ENCODE data around the gene GH2.

GH2 gene

GRCh38 chr17:63841350-63842172, 40.2 kb downstream of the GH2 start:
- DNase-seq (ENCODE audit: low read depth) = no peak

- no peak for DNase-seq (ENCODE audit: low read depth)
These were observed 41.0 kb downstream of the GH2 start for GRCh38 chr17:63840591-63841349.

DNA sequence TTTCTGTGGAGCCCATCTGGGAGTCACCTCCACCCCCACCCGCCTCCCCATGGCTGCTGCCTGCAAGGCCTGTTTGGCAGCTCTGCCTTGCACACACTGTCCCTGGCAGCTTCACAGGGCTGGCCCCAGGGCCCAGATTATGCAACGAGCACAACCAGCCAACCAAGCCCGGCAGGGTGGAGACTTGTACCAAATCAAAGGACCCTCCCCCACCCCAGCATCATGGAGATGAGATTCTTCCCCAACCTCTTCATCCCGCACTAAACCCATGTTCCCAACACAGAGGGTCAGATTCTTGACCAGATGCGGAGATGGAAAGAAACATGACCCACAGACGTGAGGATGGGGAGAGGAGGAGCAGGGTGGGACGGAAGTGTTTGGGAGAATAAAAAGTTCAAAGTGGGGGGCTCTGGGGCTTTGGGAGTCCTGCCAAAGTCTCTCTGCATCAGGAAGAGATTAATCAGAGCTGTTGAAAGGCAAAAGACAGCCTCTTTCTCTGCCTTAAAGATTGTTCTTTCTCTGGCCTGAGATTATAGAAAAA, 43.0 kb downstream of the GH2 start:
- no peak for DNase-seq (ENCODE audit: low read depth)

DNA sequence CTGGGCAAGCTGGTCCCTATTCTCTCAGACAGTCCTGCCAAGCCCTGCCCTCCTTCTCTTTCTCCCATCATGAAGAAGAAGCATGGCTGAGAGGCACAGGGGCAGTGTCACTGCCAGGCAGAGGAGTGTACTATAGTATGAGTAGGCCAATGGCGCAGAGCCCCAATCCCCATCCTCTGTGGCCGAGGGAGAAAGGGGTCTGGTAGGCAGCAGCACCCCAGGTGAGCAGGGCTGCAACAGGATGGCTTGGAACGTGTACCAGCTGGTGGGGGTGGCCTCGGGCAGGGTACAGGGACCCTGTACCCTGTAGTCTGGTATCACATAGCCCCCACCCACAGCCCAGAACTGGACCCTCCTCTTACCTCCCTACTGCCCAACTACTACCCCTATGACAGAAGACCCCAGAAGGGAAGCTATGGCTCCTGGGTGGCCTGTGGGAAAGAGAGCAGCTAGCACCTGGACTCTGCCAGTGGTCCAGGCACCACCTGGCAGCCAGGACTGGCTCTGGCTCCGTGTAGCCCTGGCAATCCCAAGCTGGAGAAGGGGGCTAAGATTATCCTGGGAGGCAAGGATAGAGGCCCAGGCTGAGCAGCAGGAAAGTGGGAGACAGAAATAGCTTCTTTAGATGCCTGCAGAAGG, 43.7 kb downstream of the GH2 start:
- DNase-seq (ENCODE audit: low read depth) = no peak

DNA sequence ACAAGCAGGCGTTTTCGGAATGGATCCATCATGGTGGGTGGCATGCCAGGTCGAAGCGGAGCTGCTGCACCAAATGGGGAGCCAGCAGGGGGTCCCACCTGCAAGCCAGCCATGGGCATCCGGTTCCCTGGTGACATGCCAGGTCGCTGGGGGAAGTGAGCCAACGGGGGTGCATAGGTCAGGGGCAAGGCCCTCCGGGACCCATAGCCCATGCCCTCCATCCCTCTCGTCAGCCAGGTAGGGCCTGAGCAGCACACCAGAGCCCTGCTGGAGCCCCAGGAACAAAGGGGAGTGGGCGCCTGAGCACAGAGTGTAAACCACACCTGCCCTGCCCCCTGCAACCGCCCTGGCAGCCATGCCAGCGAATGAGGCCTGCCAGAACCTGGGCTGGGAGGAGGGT, 44.3 kb downstream of the GH2 start:
- no peak for DNase-seq (ENCODE audit: low read depth)

DNA sequence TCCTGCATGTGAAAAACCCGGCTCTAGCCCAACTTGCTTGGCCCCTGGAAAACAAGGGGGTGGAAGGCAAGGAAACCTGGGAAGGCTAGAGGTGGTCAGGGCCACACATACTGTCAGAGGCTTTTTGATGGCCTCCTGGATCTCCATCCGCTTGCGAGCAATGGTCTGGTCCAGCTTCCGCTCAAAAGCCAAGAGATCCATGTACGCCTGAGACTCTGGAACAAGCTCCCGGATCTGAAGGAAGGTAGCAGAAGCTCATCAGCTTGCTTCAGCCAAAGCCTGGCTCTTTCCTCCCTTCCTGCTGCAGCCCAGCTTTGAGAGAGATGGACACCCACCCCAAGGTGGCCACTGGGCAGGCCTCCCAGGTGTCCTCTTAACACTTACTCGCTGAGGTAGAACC, 44.9 kb downstream of the GH2 start:
- no peak for DNase-seq (ENCODE audit: low read depth)

DNA sequence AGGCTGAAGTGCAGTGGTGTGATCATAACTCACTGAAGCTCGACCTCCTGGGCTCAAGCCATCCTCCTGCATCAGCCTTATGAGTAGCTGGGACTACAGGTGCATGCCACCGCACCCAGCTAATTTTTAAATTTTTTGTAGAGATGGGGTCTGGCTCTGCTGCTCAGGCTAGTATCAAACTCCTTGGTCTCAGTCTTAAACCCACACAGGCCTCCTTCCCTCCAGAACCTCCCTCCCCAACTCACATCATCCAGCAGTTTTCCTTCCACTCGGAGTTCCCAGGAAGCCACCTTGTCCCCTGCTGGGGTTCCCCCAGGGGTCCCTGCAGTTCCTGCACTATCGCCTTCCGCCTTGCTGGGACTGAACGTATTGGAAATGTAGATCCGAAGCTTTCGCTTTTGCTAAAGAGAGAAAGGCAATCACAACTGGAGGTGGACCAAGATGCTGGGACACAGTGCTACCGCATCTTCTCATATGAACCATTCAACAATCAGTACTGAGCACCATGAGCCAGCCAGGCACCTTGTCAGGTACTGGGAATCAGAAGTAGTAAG, 46.5 kb downstream of the GH2 start:
- DNase-seq (ENCODE audit: low read depth) = no peak

DNA sequence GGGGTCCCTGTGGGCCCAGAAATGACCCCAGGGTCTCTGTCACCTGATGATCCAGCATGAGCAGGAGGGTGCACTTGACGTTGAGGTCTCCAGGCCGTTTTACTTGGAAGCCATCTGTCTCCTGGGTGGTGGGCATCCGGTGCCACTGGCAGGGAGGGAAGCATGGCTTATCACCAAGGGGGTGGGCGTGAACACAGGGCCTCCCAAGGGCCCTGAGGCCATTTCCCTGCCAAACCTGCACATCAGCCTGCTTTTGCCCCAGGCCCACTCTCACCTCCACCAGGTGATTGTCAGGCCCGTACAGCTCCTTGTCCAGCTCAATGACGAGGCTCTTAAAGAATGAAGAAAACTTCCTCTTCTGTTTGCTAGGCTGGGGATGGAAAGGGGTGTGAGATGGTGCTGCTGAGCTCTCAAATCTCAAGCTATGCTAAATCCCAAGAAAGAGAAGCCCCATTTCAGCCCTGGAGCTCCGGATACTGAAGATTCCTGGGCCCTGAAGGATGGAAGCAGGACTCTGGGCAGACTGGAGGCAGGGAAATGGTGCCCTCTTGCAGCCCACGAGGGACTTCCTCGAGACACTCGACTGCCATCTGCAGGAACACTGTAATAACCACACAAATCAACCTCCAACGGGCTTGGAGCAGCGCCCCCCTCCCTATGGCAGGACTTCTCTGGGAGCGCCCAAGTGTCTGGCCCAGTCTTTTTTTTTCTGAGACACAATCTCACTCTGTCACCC, 47.1 kb downstream of the GH2 start:
- DNase-seq (ENCODE audit: low read depth) = peak; percentile 44

DNA sequence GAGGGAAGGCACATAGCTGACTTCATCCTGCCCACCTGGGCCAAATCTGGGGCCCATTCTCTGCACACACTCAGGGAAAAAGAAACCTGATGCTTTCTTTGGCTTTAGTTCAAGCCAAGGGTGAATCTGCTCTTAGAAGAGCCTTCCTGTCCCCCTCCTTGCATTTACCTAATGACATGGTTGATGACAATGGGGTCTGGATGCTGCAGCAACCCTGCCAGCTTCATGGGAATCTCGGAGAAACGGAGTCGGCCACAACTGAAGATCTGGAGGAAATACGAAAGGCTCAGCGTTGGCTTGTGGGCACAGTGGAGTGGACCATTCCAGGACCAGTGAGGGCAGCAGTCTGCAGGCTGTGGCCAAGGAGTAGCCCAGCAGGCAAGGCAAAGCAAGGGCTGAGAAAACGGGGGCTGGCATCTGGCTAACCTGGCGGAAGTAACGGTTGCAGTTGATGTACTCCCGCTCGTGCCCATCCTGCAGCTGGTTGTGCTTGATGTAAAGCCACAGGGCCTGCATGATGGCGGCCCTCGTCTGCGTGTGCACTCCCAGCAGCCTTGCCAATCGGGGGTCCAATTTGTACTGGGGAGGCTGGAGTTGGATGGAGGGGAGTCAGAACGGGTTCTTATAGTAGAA, 47.9 kb downstream of the GH2 start:
- DNase-seq (ENCODE audit: low read depth) = no peak

DNA sequence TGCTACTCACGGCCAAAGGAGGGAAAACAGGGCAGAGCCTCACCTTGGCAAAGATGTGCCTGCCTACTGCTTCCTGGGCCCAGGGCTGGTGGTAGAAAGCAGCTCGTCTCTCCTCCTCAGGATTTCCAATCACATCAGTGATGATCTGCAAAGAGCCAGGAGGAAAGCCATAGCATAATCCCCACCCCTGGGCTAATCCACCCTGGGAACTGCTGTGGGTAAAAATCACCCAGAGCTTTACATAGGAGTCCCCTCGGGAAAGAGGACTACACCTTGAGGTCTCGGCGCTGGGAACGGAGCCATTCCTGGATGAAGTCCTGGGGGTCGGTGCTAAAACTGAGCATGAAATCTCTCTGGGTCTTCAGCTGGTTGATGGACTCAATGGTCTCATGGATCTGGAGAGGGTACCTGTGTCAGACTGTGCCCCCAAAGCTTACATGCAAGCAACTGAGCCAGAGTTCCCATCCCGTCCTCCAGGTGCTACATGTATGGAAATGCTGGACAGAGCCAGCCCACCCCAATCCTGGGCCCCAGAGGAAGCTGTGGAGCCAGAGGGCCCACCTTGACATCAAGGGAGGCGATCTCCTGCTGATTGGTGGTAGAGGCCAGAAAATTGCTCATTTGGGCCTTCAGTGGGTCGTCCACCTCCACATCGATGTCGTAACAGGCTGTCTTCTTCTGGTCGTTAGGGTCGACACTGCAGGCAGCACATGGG, 48.6 kb downstream of the GH2 start:
- DNase-seq (ENCODE audit: low read depth) = no peak

DNA sequence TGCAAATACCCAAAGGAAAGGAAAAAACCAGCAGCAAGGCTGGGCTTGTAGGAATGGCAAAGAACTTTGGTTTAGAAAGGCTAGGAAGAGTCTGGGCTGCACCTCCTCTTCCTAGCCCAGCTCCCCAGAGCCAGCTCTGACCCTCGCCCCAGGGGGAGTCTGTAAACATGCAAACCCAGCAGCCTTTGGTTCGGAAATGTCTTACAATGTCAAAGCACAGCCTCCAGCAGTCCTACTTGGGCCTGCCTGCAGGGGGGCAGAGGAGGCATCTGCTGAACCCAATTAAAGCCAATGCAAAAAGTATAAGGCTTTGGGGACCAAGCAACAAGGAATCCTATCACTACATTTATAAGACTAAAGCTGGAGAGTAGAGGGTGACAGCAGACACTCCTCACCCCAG, 49.3 kb downstream of the GH2 start:
- DNase-seq (ENCODE audit: low read depth) = no peak

DNA sequence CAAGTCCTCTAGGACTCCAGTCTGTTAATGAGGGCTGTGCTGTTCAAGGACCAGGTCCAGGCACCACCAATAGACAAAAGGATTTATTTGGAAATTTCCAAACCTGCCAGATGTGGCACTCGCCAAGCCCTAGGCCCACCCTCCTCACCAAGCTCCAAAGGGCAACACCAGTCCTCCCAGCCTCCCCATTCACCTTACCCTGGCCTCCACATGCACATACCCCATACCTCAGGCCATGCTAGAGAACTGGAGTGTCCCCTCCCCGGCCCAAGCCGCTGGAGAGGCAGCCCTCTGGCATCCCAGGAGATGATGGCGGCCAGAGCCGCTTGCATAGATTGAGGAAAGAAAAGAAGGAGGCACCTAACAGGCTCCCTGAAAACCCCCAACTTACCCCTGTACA, 49.7 kb downstream of the GH2 start:
- DNase-seq (ENCODE audit: low read depth) = no peak

DNA sequence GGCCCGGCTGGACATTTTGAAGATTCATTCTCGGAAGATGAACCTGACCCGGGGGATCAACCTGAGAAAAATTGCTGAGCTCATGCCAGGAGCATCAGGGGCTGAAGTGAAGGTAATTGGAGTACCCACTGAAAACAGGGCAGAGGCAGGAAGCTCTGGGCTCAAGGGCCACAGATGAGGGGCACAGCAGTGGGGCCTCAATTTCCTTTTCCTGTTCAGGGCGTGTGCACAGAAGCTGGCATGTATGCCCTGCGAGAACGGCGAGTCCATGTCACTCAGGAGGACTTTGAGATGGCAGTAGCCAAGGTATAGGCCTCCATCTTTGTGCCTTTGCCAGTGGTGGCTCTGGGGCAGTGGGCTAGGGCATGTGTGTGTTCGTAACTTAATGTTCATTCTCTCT, 50.2 kb downstream of the GH2 start:
- no peak for DNase-seq (ENCODE audit: low read depth)

GRCh38 chr17:63830904-63831491, 50.7 kb downstream of the GH2 start:
- no peak for DNase-seq (ENCODE audit: low read depth)

DNA sequence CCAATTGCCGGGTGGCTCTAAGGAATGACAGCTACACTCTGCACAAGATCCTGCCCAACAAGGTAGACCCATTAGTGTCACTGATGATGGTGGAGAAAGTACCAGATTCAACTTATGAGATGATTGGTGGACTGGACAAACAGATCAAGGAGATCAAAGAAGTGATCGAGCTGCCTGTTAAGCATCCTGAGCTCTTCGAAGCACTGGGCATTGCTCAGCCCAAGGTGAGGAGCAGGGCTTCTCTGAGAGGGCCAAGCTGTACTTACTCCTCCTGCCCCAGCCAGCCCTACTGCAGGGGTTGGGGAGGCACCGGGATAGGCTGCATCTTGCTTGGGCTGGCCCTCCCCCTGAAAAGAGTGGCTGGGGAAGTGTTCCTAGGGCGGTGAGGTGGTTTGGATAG, 51.5 kb downstream of the GH2 start:
- DNase-seq (ENCODE audit: low read depth) = no peak
